H1 (cell line): ENCODE data around the gene SMAD7. TPM values are rescaled to one million over a fixed set of nuclear protein-coding genes. Genes with fewer than 3 reads are reported as not detected.

ENCODE experiments used
- CEBPB ChIP-seq: IDR thresholded peaks from 2 replicates; pipeline ENCODE4 v1.6.1; 2012; ENCODE audit warnings: low read depth, low read length
- KDM1A ChIP-seq: fragments of 200-600, 300-600 bp; sonication (generic); IDR thresholded peaks from 2 replicates; pipeline ENCODE4 v1.7.1; 2016; ENCODE audit warnings: mild to moderate bottlenecking, low read length, borderline replicate concordance
- NANOG ChIP-seq: IDR thresholded peaks from 2 replicates; pipeline ENCODE4 v1.6.1; 2011; ENCODE audit warnings: low read length, low read depth, mild to moderate bottlenecking, inconsistent platforms; ENCODE audit not compliant: insufficient read depth, poor library complexity, severe bottlenecking
- RAD21 ChIP-seq, 2 experiments: IDR thresholded peaks in 1 of 2; conservative IDR thresholded peaks in 1 of 2; 2 replicates each; pipeline ENCODE4 v1.6.1; 2011; ENCODE audit warnings: low read depth in 2 of 2, low read length in 2 of 2, improper control_type of control experiment in 1 of 2, inconsistent platforms in 1 of 2, mild to moderate bottlenecking in 1 of 2, moderate library complexity in 1 of 2
- polyA plus RNA-seq, 7 experiments: library from polyadenylated mRNA; depleted of rRNA in 3 of 7; stranded (reverse) in 5 of 7; unstranded in 2 of 7; fragments of >200 nt in 5 of 7; fragments of 200-250 nt in 2 of 7; gene quantifications; 1 replicate in 5 of 7; 2 replicates in 1 of 7; 4 replicates in 1 of 7; pipeline versions ENCODE4 v1.2.1 to v1.2.3, GENCODE V29; 2011 to 2013; ENCODE audit warnings: missing spikeins in 2 of 7, mixed read lengths in 2 of 7
- total RNA-seq: library from RNA; stranded (reverse); fragmentation: NEBNext Ultra II Directional; extraction: Animal tissue kit (Norgen Biotek cat#: 25700); gene quantifications from 2 replicates; pipeline ENCODE4 v1.2.1, GENCODE V29; 2021

Gene SMAD7
- total and polyA plus RNA-seq, 2 of the 8 experiments (the other 6 are each of a cell fraction or from before 2014, with no cell fraction given) = 6.5 to 15.5 TPM

- TF ChIP-seq KDM1A (no peak), CEBPB (no peak), NANOG (no peak), RAD21 (IDR thresholded peaks at IDR 0.05 in 1 of 2, conservative IDR thresholded peaks at IDR 0.05 in 1 of 2; ENCODE audit: low read depth in 2 of 2, low read length in 2 of 2) (no peak)
- TF ChIP-seq, all 59 proteins: peak for 0
Observed at GRCh38 chr18:48991676-48992075, 40.9 kb upstream of the SMAD7 start (continued).
